Prostate gland (tissue), 2 donors: ENCODE results near the gene ICA1.

Source experiments
- CTCF ChIP-seq, 4 experiments: fragments of 200-600 bp in 2 of 4; fragments of 450-650 bp in 2 of 4; sonication (generic) in 2 of 4; IDR thresholded peaks; 1 replicate in 3 of 4; 2 replicates in 1 of 4; pipeline ENCODE4 v1.5.1; 2016 to 2019; ENCODE audit warnings: antibody characterized with exemption in 4 of 4, mild to moderate bottlenecking in 2 of 4, moderate library complexity in 2 of 4
- POLR2AphosphoS5 ChIP-seq: sonication (generic); formaldehyde crosslinking; IDR thresholded peaks from one replicate; pipeline ENCODE4 v1.6.1; 2017; ENCODE audit warnings: antibody characterized with exemption

- TF ChIP-seq POLR2AphosphoS5 (no peak), CTCF (IDR thresholded peaks at IDR 0.05) (no peak)
These were observed 43.8 kb upstream of the ICA1 start for GRCh38 chr7:8305625-8306388.
